HepG2 (cell line): Measurements from ENCODE around the gene RERE. TPM values are rescaled to one million over a fixed set of nuclear protein-coding genes. Genes with fewer than 3 reads are reported as not detected.

ENCODE experiments used
- BRCA1 ChIP-seq: sonication (generic); formaldehyde crosslinking; IDR thresholded peaks from 2 replicates; pipeline ENCODE4 v1.4.0; 2020; ENCODE audit warnings: missing genetic modification reagents
- CTCF ChIP-seq: sonication (generic); formaldehyde crosslinking; IDR thresholded peaks from 2 replicates; pipeline ENCODE4 v1.5.0; 2020; ENCODE audit warnings: mild to moderate bottlenecking, missing genetic modification reagents, moderate library complexity
- HNF4A ChIP-seq: sonication (generic); formaldehyde crosslinking; IDR thresholded peaks from 2 replicates; pipeline ENCODE4 v1.4.0; 2020; ENCODE audit warnings: missing genetic modification reagents
- MYNN ChIP-seq: sonication (generic); formaldehyde crosslinking; IDR thresholded peaks from 2 replicates; pipeline ENCODE4 v1.4.0; 2020; ENCODE audit warnings: mild to moderate bottlenecking, low read depth, missing genetic modification reagents
- NR2F1 ChIP-seq, 2 experiments: fragments of 450-650 bp in 1 of 2; formaldehyde crosslinking in 1 of 2; IDR thresholded peaks; 2 replicates each; pipeline versions ENCODE4 v1.5.0 to v1.6.1; 2016 to 2020; ENCODE audit warnings: mild to moderate bottlenecking in 1 of 2, missing compliant biosample characterization in 1 of 2, missing genetic modification reagents in 1 of 2, moderate library complexity in 1 of 2
- NR2F2 ChIP-seq: IDR thresholded peaks from 2 replicates; pipeline ENCODE4 v1.6.1; 2012; ENCODE audit warnings: low read depth, inconsistent platforms, borderline replicate concordance
- NR3C1 ChIP-seq: sonication (generic); formaldehyde crosslinking; IDR thresholded peaks from 2 replicates; pipeline ENCODE4 v1.4.0; 2020; ENCODE audit warnings: missing genetic modification reagents
- SNAPC2 ChIP-seq: sonication (generic); formaldehyde crosslinking; IDR thresholded peaks from 2 replicates; pipeline ENCODE4 v1.8.1; 2022; ENCODE audit warnings: mild to moderate bottlenecking, missing genetic modification reagents
- SP1 ChIP-seq, 2 experiments: fragments of 450-650 bp in 1 of 2; sonication (generic) in 1 of 2; formaldehyde crosslinking in 1 of 2; IDR thresholded peaks; 2 replicates each; pipeline versions ENCODE4 v1.4.0 to v1.6.1; 2016 to 2020; ENCODE audit warnings: missing genetic modification reagents in 1 of 2
- ZMAT5 ChIP-seq: sonication (generic); formaldehyde crosslinking; IDR thresholded peaks from 2 replicates; pipeline ENCODE4 v1.5.0; 2020; ENCODE audit warnings: mild to moderate bottlenecking, low read depth, missing genetic modification reagents, borderline replicate concordance
- ZNF121 ChIP-seq: sonication (generic); formaldehyde crosslinking; IDR thresholded peaks from 2 replicates; pipeline ENCODE4 v1.5.0; 2020; ENCODE audit warnings: mild to moderate bottlenecking, missing genetic modification reagents
- ZNF281 ChIP-seq: sonication (generic); formaldehyde crosslinking; IDR thresholded peaks from 2 replicates; pipeline ENCODE4 v1.4.0; 2020; ENCODE audit warnings: missing genetic modification reagents, borderline replicate concordance
- ZNF3 ChIP-seq: IDR thresholded peaks from 2 replicates; pipeline ENCODE4 v1.7.0; 2017; ENCODE audit warnings: inconsistent platforms
- polyA plus RNA-seq, 8 experiments: library from polyadenylated mRNA; depleted of rRNA in 3 of 8; stranded (reverse) in 7 of 8; unstranded in 1 of 8; fragments of >200 nt; fragmentation: Illumina TruSeq in 4 of 8; extraction: Trizol in 4 of 8; gene quantifications; 2 replicates each; pipeline versions ENCODE4 v1.2.1 to v1.2.3, GENCODE V29; 2011 to 2016; ENCODE audit warnings: low read depth in 4 of 8, missing spikeins in 1 of 8, mixed read lengths in 1 of 8; ENCODE audit not compliant: insufficient read depth in 1 of 8
- total RNA-seq, 5 experiments: library from RNA; depleted of rRNA; stranded (reverse); fragments of >200 nt; fragmentation: Illumina TruSeq; extraction: Trizol; gene quantifications; 2 replicates each; pipeline ENCODE4 v1.2.3, GENCODE V29; 2016; ENCODE audit warnings: low read depth in 1 of 5
- TF ChIP-seq, protein P1 (sequence below): sonication (generic); formaldehyde crosslinking; IDR thresholded peaks from 2 replicates; pipeline ENCODE4 v1.4.0; 2020; ENCODE audit warnings: mild to moderate bottlenecking, missing genetic modification reagents
- TF ChIP-seq, protein P2 (sequence below): sonication (generic); formaldehyde crosslinking; IDR thresholded peaks from 2 replicates; pipeline ENCODE4 v1.5.0; 2020; ENCODE audit warnings: missing genetic modification reagents
- TF ChIP-seq, protein P3 (sequence below): sonication (generic); formaldehyde crosslinking; conservative IDR thresholded peaks from 2 replicates; pipeline ENCODE4 v1.8.0; 2022; ENCODE audit warnings: missing genetic modification reagents
- TF ChIP-seq, protein P4 (sequence below): sonication (generic); formaldehyde crosslinking; IDR thresholded peaks from 2 replicates; pipeline ENCODE4 v1.5.1; 2020; ENCODE audit warnings: mild to moderate bottlenecking, missing genetic modification reagents, borderline replicate concordance

RERE gene
- total and polyA plus RNA-seq, 2 of the 13 experiments (the other 11 are each of a cell fraction or from before 2014, with no cell fraction given), result 18.3 to 21.9 TPM

DNA sequence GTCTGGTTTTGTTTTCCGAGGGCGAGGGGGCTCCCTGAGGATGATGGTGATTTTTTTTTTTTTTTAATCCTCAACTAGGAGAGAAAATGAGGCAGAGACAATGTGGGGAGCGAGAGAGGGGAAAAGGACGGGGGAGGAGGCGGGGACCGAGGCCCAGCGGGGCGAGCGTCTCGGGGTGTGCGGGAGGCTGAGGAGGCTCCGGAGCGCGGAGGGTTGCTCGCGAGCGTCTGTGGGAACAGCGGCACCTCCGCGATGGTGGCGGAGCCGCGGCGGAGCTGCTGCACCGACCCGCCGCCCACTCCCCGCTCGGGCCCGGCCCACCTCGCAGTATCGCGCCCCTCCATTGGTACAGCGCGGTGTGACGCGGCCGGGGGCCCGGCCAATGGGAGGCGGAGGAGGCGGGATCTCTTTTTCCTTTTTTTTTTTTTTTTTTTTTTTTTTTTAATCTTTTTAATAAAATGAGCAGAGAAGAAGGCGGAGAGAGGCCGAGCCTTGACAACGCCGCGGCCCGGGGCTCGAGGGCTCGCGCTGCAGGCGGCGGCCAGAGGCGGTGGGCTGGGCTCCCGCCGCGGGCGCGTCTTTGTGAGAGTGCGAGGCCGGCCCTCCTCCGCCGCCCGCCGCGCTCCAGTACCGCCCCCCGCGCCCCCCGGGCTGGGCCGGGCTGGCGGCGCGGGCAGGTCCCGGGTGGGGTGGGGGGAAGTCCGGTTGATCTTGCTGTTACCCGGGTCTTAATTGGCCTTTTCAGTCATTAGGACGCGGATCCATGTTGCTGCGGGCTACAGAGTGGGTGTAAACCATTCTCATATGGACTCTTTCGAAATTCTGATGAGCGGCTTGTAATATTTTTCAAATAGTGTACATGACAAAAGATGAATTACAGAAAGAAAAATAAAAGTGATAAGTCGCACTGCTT lies at the start of gene RERE (continued):
- TF ChIP-seq ZNF281 (CRISPR knock-in tag) (no peak), ZNF3 (CRISPR knock-in tag) (no peak), SNAPC2 (CRISPR knock-in tag) (no peak), NR2F1 (CRISPR knock-in tag; IDR thresholded peaks at IDR 0.05) (no peak), NR2F2 (no peak), ZMAT5 (CRISPR knock-in tag) (no peak), BRCA1 (CRISPR knock-in tag) (no peak), NR3C1 (CRISPR knock-in tag) (no peak), MYNN (no peak), SP1 (IDR thresholded peaks at IDR 0.05) (no peak), SP1 (CRISPR knock-in tag; IDR thresholded peaks at IDR 0.05) (peak; percentile 68; the same call in 1 of the 2 replicates), ZNF121 (CRISPR knock-in tag) (no peak), CTCF (CRISPR knock-in tag) (peak; percentile 22; the same call in 1 of the 2 replicates), HNF4A (CRISPR knock-in tag) (no peak)
- TF ChIP-seq, protein P1, sequence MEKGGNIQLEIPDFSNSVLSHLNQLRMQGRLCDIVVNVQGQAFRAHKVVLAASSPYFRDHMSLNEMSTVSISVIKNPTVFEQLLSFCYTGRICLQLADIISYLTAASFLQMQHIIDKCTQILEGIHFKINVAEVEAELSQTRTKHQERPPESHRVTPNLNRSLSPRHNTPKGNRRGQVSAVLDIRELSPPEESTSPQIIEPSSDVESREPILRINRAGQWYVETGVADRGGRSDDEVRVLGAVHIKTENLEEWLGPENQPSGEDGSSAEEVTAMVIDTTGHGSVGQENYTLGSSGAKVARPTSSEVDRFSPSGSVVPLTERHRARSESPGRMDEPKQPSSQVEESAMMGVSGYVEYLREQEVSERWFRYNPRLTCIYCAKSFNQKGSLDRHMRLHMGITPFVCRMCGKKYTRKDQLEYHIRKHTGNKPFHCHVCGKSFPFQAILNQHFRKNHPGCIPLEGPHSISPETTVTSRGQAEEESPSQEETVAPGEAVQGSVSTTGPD (CRISPR knock-in tag), result no peak
- TF ChIP-seq, protein P2, sequence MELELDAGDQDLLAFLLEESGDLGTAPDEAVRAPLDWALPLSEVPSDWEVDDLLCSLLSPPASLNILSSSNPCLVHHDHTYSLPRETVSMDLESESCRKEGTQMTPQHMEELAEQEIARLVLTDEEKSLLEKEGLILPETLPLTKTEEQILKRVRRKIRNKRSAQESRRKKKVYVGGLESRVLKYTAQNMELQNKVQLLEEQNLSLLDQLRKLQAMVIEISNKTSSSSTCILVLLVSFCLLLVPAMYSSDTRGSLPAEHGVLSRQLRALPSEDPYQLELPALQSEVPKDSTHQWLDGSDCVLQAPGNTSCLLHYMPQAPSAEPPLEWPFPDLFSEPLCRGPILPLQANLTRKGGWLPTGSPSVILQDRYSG (CRISPR knock-in tag), result no peak
- TF ChIP-seq, protein P3, sequence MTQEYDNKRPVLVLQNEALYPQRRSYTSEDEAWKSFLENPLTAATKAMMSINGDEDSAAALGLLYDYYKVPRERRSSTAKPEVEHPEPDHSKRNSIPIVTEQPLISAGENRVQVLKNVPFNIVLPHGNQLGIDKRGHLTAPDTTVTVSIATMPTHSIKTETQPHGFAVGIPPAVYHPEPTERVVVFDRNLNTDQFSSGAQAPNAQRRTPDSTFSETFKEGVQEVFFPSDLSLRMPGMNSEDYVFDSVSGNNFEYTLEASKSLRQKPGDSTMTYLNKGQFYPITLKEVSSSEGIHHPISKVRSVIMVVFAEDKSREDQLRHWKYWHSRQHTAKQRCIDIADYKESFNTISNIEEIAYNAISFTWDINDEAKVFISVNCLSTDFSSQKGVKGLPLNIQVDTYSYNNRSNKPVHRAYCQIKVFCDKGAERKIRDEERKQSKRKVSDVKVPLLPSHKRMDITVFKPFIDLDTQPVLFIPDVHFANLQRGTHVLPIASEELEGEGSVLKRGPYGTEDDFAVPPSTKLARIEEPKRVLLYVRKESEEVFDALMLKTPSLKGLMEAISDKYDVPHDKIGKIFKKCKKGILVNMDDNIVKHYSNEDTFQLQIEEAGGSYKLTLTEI (CRISPR knock-in tag), result no peak
- TF ChIP-seq, protein P4, sequence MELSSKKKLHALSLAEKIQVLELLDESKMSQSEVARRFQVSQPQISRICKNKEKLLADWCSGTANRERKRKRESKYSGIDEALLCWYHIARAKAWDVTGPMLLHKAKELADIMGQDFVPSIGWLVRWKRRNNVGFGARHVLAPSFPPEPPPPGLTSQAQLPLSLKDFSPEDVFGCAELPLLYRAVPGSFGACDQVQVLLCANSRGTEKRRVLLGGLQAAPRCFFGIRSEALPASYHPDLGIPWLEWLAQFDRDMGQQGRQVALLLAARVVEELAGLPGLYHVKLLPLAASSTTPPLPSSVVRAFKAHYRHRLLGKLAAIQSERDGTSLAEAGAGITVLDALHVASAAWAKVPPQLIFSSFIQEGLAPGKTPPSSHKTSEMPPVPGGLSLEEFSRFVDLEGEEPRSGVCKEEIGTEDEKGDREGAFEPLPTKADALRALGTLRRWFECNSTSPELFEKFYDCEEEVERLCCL (CRISPR knock-in tag), result no peak
